Measurements from ENCODE around the gene TMEM131L.

The TMEM131L gene

DNA sequence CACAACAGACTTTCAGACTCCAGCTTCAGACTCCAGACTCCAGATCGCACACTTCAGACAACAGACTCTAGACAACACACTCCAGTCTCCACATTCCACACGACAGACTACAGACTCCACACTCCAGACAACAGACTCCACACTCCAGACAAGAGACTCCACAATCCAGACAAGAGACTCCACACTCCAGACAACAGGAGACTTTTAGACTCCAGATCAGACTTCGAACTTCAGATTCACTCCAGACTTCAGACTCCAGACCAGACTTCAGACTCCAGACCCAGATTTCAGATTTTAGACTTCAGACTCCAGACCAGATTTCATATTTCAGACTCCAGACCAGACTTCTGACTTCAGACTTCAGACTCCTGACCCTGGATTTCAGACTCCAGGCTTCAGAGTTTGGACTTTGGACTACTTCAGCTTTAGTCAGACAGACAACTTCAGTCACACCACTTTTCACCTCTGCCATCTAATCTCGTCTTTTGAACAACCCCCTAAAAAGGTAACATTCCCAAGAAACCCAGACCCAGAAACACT lies 188.9 kb downstream of the TMEM131L start:
- no peak overlapping the region for H2BK12ac ChIP-seq (ENCODE audit: low read length in 2 of 2)
- no peak overlapping the region for H2AFZ ChIP-seq (ENCODE audit: low read depth, low read length)
- H3K4me3 ChIP-seq (ENCODE audit: insufficient read depth in 1 of 2, low read depth in 1 of 2, low read length in 2 of 2): no peak overlapping the region
- no peak overlapping the region for H2BK15ac ChIP-seq (ENCODE audit: low read depth, poor library complexity, severe bottlenecking)
- H3K4me1 ChIP-seq (ENCODE audit: control insufficient read depth, insufficient read depth, low read depth, low read length): peaks cover 4% of the 10 kb centered on the region
- H3K18ac ChIP-seq (ENCODE audit: low read depth in 1 of 2, low read length in 2 of 2): no peak overlapping the region
- H4K8ac ChIP-seq (ENCODE audit: low read length): no peak overlapping the region
- no peaks in the 10 kb centered on the region for H3K27me3 ChIP-seq (ENCODE audit: control insufficient read depth in 1 of 2, insufficient read depth in 1 of 2, low read length in 2 of 2)
- H3K4me2 ChIP-seq (ENCODE audit: low read length, poor library complexity, severe bottlenecking): no peak overlapping the region
- no peak overlapping the region for H2BK120ac ChIP-seq (ENCODE audit: low read depth, low read length)
- H3K4ac ChIP-seq (ENCODE audit: low read depth in 1 of 2, low read length in 2 of 2): no peak overlapping the region
- H2AK5ac ChIP-seq (ENCODE audit: low read length, severe bottlenecking): no peak overlapping the region
- no peak overlapping the region for H3K14ac ChIP-seq (ENCODE audit: low read length in 2 of 2)
- H3K9me3 ChIP-seq (ENCODE audit: control insufficient read depth, low read length): no peaks in the 10 kb centered on the region
- no peak overlapping the region for H3K9ac ChIP-seq (ENCODE audit: low read length)
- no peaks in the 10 kb centered on the region for H3K36me3 ChIP-seq (ENCODE audit: control insufficient read depth in 1 of 2, insufficient read depth in 2 of 2, low read depth in 1 of 2, low read length in 2 of 2)
- 60% methylated on average over 4 of the region's 4 CpGs for WGBS
- H3K23ac ChIP-seq (ENCODE audit: low read length in 2 of 2): no peak overlapping the region
- no peak overlapping the region for H2BK5ac ChIP-seq (ENCODE audit: low read depth, low read length, poor library complexity, severe bottlenecking)
- no peaks in the 10 kb centered on the region for H3K79me1 ChIP-seq (replicated peaks; ENCODE audit: low read length, poor library complexity, severe bottlenecking)
- no peak overlapping the region for H3K27ac ChIP-seq (ENCODE audit: low read length, poor library complexity, severe bottlenecking)
- peak; percentile 6 for DNase-seq
- H4K91ac ChIP-seq (ENCODE audit: low read length): no peak overlapping the region

DNA sequence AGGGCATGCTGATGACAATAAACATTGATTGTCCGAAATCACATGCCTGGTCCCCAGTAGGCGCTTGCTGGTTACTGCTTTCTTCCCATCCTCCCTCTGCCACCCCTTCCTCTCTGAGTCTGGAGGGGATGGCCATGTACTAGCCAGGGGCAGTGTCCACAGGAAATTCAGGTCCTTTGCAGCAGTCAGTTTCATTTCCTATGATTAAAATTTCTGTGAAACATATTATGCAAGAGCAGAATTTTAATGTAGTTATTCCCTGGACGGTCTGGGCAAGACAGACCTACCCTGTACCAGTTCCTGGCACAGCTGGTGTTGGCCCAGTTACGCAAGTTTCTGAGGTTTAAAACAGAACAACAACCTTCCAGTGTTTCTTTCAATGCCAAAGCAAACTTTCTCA lies 189.8 kb downstream of the TMEM131L start:
- no peaks in the 10 kb centered on the region for H3K36me3 ChIP-seq (ENCODE audit: control insufficient read depth in 1 of 2, insufficient read depth in 2 of 2, low read depth in 1 of 2, low read length in 2 of 2)
- H3K27ac ChIP-seq (ENCODE audit: low read length, poor library complexity, severe bottlenecking): no peak overlapping the region
- no peaks in the 10 kb centered on the region for H3K79me1 ChIP-seq (replicated peaks; ENCODE audit: low read length, poor library complexity, severe bottlenecking)
- no peak overlapping the region for H2BK120ac ChIP-seq (ENCODE audit: low read depth, low read length)
- H3K4me2 ChIP-seq (ENCODE audit: low read length, poor library complexity, severe bottlenecking): no peak overlapping the region
- 92% methylated on average over 4 of the region's 4 CpGs for WGBS
- H2BK5ac ChIP-seq (ENCODE audit: low read depth, low read length, poor library complexity, severe bottlenecking): no peak overlapping the region
- peaks cover 4% of the 10 kb centered on the region for H3K4me1 ChIP-seq (ENCODE audit: control insufficient read depth, insufficient read depth, low read depth, low read length)
- H2BK15ac ChIP-seq (ENCODE audit: low read depth, poor library complexity, severe bottlenecking): no peak overlapping the region
- H3K4me3 ChIP-seq (ENCODE audit: insufficient read depth in 1 of 2, low read depth in 1 of 2, low read length in 2 of 2): no peak overlapping the region
- H3K18ac ChIP-seq (ENCODE audit: low read depth in 1 of 2, low read length in 2 of 2): no peak overlapping the region
- no peak overlapping the region for H3K9ac ChIP-seq (ENCODE audit: low read length)
- no peak overlapping the region for H2BK12ac ChIP-seq (ENCODE audit: low read length in 2 of 2)
- no peak overlapping the region for H3K4ac ChIP-seq (ENCODE audit: low read depth in 1 of 2, low read length in 2 of 2)
- no peak overlapping the region for H2AFZ ChIP-seq (ENCODE audit: low read depth, low read length)
- no peak for DNase-seq
- H3K23ac ChIP-seq (ENCODE audit: low read length in 2 of 2): no peak overlapping the region
- no peaks in the 10 kb centered on the region for H3K9me3 ChIP-seq (ENCODE audit: control insufficient read depth, low read length)
- H3K14ac ChIP-seq (ENCODE audit: low read length in 2 of 2): no peak overlapping the region
- no peak overlapping the region for H2AK5ac ChIP-seq (ENCODE audit: low read length, severe bottlenecking)
- H4K8ac ChIP-seq (ENCODE audit: low read length): no peak overlapping the region
- H4K91ac ChIP-seq (ENCODE audit: low read length): no peak overlapping the region
- no peaks in the 10 kb centered on the region for H3K27me3 ChIP-seq (ENCODE audit: control insufficient read depth in 1 of 2, insufficient read depth in 1 of 2, low read length in 2 of 2)

GRCh38 chr4:153661215-153661822 lies 195.2 kb downstream of the TMEM131L start:
- Histone ChIP-seq H3K18ac (ENCODE audit: low read depth in 1 of 2, low read length in 2 of 2) (no peak overlapping the region), H3K14ac (ENCODE audit: low read length in 2 of 2) (no peak overlapping the region), H2AFZ (ENCODE audit: low read depth, low read length) (no peak overlapping the region), H4K8ac (ENCODE audit: low read length) (no peak overlapping the region), H3K9ac (ENCODE audit: low read length) (no peak overlapping the region), H4K91ac (ENCODE audit: low read length) (no peak overlapping the region), H3K4me3 (ENCODE audit: insufficient read depth in 1 of 2, low read depth in 1 of 2, low read length in 2 of 2) (no peak overlapping the region), H2BK15ac (ENCODE audit: low read depth, poor library complexity, severe bottlenecking) (no peak overlapping the region), H3K23ac (ENCODE audit: low read length in 2 of 2) (no peak overlapping the region), H3K4me2 (ENCODE audit: low read length, poor library complexity, severe bottlenecking) (no peak overlapping the region), H3K27ac (ENCODE audit: low read length, poor library complexity, severe bottlenecking) (no peak overlapping the region), H2BK5ac (ENCODE audit: low read depth, low read length, poor library complexity, severe bottlenecking) (no peak overlapping the region), H3K27me3 (ENCODE audit: control insufficient read depth in 1 of 2, insufficient read depth in 1 of 2, low read length in 2 of 2) (no peaks in the 10 kb centered on the region), H3K36me3 (ENCODE audit: control insufficient read depth in 1 of 2, insufficient read depth in 2 of 2, low read depth in 1 of 2, low read length in 2 of 2) (no peaks in the 10 kb centered on the region), H2BK120ac (ENCODE audit: low read depth, low read length) (no peak overlapping the region), H2BK12ac (ENCODE audit: low read length in 2 of 2) (no peak overlapping the region), H3K9me3 (ENCODE audit: control insufficient read depth, low read length) (no peaks in the 10 kb centered on the region), H3K4me1 (ENCODE audit: control insufficient read depth, insufficient read depth, low read depth, low read length) (no peaks in the 10 kb centered on the region), H3K79me1 (replicated peaks; ENCODE audit: low read length, poor library complexity, severe bottlenecking) (no peaks in the 10 kb centered on the region), H2AK5ac (ENCODE audit: low read length, severe bottlenecking) (no peak overlapping the region), H3K4ac (ENCODE audit: low read depth in 1 of 2, low read length in 2 of 2) (no peak overlapping the region)
- no peak for DNase-seq
- 100% methylated on average over 2 of the region's 6 CpGs for WGBS

GRCh38 chr4:153661908-153662307 lies 195.7 kb downstream of the TMEM131L start:
- Histone ChIP-seq H3K14ac (ENCODE audit: low read length in 2 of 2) (no peak overlapping the region), H3K4me1 (ENCODE audit: control insufficient read depth, insufficient read depth, low read depth, low read length) (no peaks in the 10 kb centered on the region), H3K9ac (ENCODE audit: low read length) (no peak overlapping the region), H3K18ac (ENCODE audit: low read depth in 1 of 2, low read length in 2 of 2) (no peak overlapping the region), H3K36me3 (ENCODE audit: control insufficient read depth in 1 of 2, insufficient read depth in 2 of 2, low read depth in 1 of 2, low read length in 2 of 2) (no peaks in the 10 kb centered on the region), H2BK12ac (ENCODE audit: low read length in 2 of 2) (no peak overlapping the region), H3K27ac (ENCODE audit: low read length, poor library complexity, severe bottlenecking) (no peak overlapping the region), H3K23ac (ENCODE audit: low read length in 2 of 2) (no peak overlapping the region), H3K4me2 (ENCODE audit: low read length, poor library complexity, severe bottlenecking) (no peak overlapping the region), H4K8ac (ENCODE audit: low read length) (no peak overlapping the region), H3K4me3 (ENCODE audit: insufficient read depth in 1 of 2, low read depth in 1 of 2, low read length in 2 of 2) (no peak overlapping the region), H4K91ac (ENCODE audit: low read length) (no peak overlapping the region), H2BK120ac (ENCODE audit: low read depth, low read length) (no peak overlapping the region), H3K27me3 (ENCODE audit: control insufficient read depth in 1 of 2, insufficient read depth in 1 of 2, low read length in 2 of 2) (no peaks in the 10 kb centered on the region), H2AK5ac (ENCODE audit: low read length, severe bottlenecking) (no peak overlapping the region), H2BK5ac (ENCODE audit: low read depth, low read length, poor library complexity, severe bottlenecking) (no peak overlapping the region), H2AFZ (ENCODE audit: low read depth, low read length) (no peak overlapping the region), H2BK15ac (ENCODE audit: low read depth, poor library complexity, severe bottlenecking) (no peak overlapping the region), H3K79me1 (replicated peaks; ENCODE audit: low read length, poor library complexity, severe bottlenecking) (no peaks in the 10 kb centered on the region), H3K9me3 (ENCODE audit: control insufficient read depth, low read length) (no peaks in the 10 kb centered on the region), H3K4ac (ENCODE audit: low read depth in 1 of 2, low read length in 2 of 2) (no peak overlapping the region)
- DNase-seq: no peak
- WGBS: 88% methylated on average over 1 of the region's 1 CpG
